HEK293 (cell line): ENCODE results near the gene HSH2D.

Source experiments
- BCL11A ChIP-seq: fragments of 450-650 bp; formaldehyde crosslinking; IDR thresholded peaks from 2 replicates; pipeline ENCODE4 v1.5.1; 2016; ENCODE audit warnings: low read depth, missing biosample characterization, missing genetic modification characterization
- CTCF ChIP-seq: fragments of 450-650 bp; formaldehyde crosslinking; IDR thresholded peaks from 2 replicates; pipeline ENCODE4 v1.5.1; 2016; ENCODE audit warnings: missing biosample characterization, missing genetic modification characterization
- ZBTB11 ChIP-seq: fragments of 450-650 bp; formaldehyde crosslinking; conservative IDR thresholded peaks from 2 replicates; pipeline ENCODE4 v1.5.1; 2016; ENCODE audit warnings: low read depth, missing biosample characterization, missing genetic modification characterization
- ZNF561 ChIP-seq: fragments of 450-650 bp; IDR thresholded peaks from 2 replicates; pipeline ENCODE4 v1.5.1; 2018; ENCODE audit warnings: missing biosample characterization, missing genetic modification characterization, borderline replicate concordance

- TF ChIP-seq ZBTB11 (tag by site-specific recombination) (no peak), CTCF (tag by site-specific recombination) (no peak), BCL11A (no peak), ZNF561 (tag by site-specific recombination) (no peak)
These were observed 47.1 kb upstream of the HSH2D start for GRCh38 chr19:16096280-16096855.
